Panc1 (cell line): ENCODE results near the gene CRYGS.

Source experiments
- CTCF ChIP-seq: fragments of 450-650 bp; IDR thresholded peaks from 2 replicates; pipeline ENCODE4 v1.5.1; 2017; ENCODE audit warnings: mild to moderate bottlenecking
- REST ChIP-seq, 2 experiments: IDR thresholded peaks; 2 replicates each; pipeline ENCODE4 v1.6.1; 2011 to 2012; ENCODE audit warnings: low read depth in 2 of 2, control low read depth in 1 of 2, low read length in 1 of 2, mild to moderate bottlenecking in 1 of 2, moderate library complexity in 1 of 2; ENCODE audit not compliant: insufficient read depth in 1 of 2
- SIN3A ChIP-seq: IDR thresholded peaks from 2 replicates; pipeline ENCODE4 v1.6.1; 2012; ENCODE audit warnings: low read depth, mild to moderate bottlenecking, low read length, moderate library complexity, borderline replicate concordance; ENCODE audit not compliant: insufficient read depth
- TCF7L2 ChIP-seq: IDR thresholded peaks from 2 replicates; pipeline ENCODE4 v1.6.1; 2011; ENCODE audit warnings: mild to moderate bottlenecking, low read depth, low read length, inconsistent platforms

GRCh38 chr3:186515125-186515524 is 29.1 kb downstream of the CRYGS start:
- TF ChIP-seq CTCF (no peak), SIN3A (no peak), REST (IDR thresholded peaks at IDR 0.05; ENCODE audit: insufficient read depth in 1 of 2, low read depth in 2 of 2, low read length in 1 of 2) (no peak), TCF7L2 (no peak)
